ENCODE measurements around the gene UBXN4.
"Not testable (repeated sequence)": the region's sequence is repeated elsewhere in the genome, so short reads cannot be mapped to it uniquely, and the experiment has no call there.

Gene UBXN4

GRCh38 chr2:135803278-135803677 is 61.6 kb downstream of the UBXN4 start:
- H3K4me3 ChIP-seq (ENCODE audit: low read depth, low read length), result no peak overlapping the region
- TF ChIP-seq CTCF (IDR thresholded peaks at IDR 0.05; ENCODE audit: low read depth, low read length), result no peak

GRCh38 chr2:135807874-135808273 is 66.2 kb downstream of the UBXN4 start:
- not testable (repeated sequence) for H3K4me3 ChIP-seq (ENCODE audit: low read depth, low read length)

DNA sequence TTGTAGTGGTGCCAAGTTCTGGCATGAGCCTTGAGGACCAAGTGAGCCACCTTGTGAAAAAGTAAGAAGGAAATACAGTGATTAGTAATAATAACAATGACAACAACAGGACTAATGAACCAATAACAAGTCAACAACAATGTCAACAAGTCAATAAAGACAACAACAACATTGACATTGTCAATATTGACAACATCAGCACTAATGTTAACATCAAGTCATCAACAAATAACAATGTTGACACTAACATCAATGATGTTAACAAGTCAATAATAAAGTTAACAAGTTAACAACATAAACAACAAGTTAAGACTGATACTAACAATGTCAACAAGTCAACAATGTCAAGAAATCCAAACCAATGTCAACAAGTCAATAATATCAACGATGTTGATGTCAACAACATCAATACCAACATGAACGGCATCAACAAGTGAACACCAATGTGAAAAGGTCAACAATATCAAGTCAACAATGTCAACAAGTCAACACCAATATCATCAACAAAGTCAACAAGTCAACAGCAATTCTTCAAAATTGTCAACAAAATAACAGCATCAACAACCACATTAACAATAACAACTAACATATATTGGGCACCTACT is 71.4 kb downstream of the UBXN4 start:
- H3K4me3 ChIP-seq (ENCODE audit: low read depth, low read length), result no peak overlapping the region

GRCh38 chr2:135815269-135815668 is 73.6 kb downstream of the UBXN4 start:
- H3K4me3 ChIP-seq (ENCODE audit: low read depth, low read length), result no peak overlapping the region
- no peak for TF ChIP-seq CTCF (IDR thresholded peaks at IDR 0.05; ENCODE audit: low read depth, low read length)

More for the DNA sequence above, 71.4 kb downstream of the UBXN4 start:
- no peak for TF ChIP-seq CTCF (IDR thresholded peaks at IDR 0.05; ENCODE audit: low read depth, low read length)

DNA sequence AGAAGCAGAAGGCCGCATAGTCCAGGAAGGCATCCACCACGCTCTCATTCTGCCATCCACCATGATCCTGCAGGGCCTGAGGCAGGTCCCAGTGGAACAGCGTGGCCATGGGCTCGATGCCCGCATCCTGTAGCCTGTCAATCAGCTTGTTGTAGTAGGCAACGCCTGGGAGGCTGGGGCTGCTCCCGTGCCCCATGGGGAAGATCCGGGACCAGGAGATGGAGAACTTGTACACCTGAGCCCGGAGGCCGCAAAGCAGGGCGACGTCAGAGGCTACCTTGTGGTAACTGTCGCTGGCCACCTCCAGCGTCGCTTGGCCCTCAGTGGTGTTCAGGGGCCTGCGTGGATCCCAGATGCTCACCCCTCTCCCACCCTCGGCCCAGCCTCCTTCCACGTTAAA is 75.8 kb downstream of the UBXN4 start:
- H3K4me3 ChIP-seq (ENCODE audit: low read depth, low read length), result no peak overlapping the region
- no peak for TF ChIP-seq CTCF (IDR thresholded peaks at IDR 0.05; ENCODE audit: low read depth, low read length)

- no peak overlapping the region for H3K4me3 ChIP-seq (ENCODE audit: low read depth, low read length)
- TF ChIP-seq CTCF (IDR thresholded peaks at IDR 0.05; ENCODE audit: low read depth, low read length), result no peak
Observed at GRCh38 chr2:135817951-135818350, 76.3 kb downstream of the UBXN4 start.

DNA sequence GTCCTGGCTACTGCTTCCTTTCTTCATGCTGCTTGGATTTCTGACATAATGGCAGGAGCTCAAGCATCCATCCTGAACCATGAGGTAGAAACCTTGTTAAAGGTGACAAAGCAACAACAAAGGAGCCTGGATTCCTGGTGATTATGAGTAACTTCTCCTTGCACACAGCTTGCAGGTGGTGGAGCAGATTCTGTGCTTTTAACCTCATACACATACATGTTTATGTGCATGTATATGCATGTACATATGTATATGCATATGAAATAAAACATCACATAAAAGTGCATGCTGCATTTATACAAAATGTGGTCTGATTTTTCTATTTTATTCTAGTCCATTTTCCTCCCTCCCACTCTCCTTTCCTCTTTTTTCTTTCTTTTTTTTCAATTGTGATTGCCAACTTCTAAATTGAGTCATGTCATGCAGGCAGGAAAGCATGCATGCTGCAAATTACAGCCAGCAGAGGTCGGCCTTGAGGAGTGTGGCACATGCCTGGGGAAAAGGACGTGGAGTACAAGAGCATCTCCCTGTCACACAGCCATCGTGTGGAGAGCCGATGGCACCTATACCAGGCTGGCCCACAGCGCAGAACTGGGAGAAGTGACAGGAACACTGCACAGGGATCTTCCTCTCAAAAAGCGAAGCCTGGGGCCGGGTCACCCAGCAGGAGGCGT is 77.4 kb downstream of the UBXN4 start:
- TF ChIP-seq CTCF (IDR thresholded peaks at IDR 0.05; ENCODE audit: low read depth, low read length), result peak; percentile 25; the same call in 1 of the 2 replicates
- no peak overlapping the region for H3K4me3 ChIP-seq (ENCODE audit: low read depth, low read length)

Data from WI38 (cell line).